Stimulated activated naive CD8-positive, alpha-beta T cell treated with anti-CD3 and anti-CD28 coated beads, Interleukin-15, amount 100 ng/mL, for 72 hours (primary cell): ENCODE data around the gene DPPA2.
A peak's percentile ranks its signal among the peaks of the same experiment; 100 is the strongest.

Experiments used
- ATAC-seq: fragments of 150-1000 bp; cut with Tn5 transposase; 2 replicates; pipeline ENCODE4 v1.10.0; 2021; ENCODE audit warnings: mild to moderate bottlenecking, moderate library complexity
- DNase-seq, 2 donors: peaks; one replicate each; pipeline ENCODE4 v3.0.0; 2021 to 2022
- H3K27ac Mint-ChIP-seq, 2 donors: one replicate each; pipeline ENCODE4 v1.8.0; 2022; ENCODE audit warnings: mild to moderate bottlenecking in 2 of 2, mixed read lengths in 2 of 2, moderate library complexity in 2 of 2
- H3K27me3 Mint-ChIP-seq: one replicate; pipeline ENCODE4 v1.8.0; 2022; ENCODE audit warnings: mixed read lengths
- H3K4me1 Mint-ChIP-seq: one replicate; pipeline ENCODE4 v1.8.0; 2022; ENCODE audit warnings: mild to moderate bottlenecking, mixed read lengths
- H3K4me3 Mint-ChIP-seq, 2 donors: one replicate each; pipeline ENCODE4 v1.8.0; 2022; ENCODE audit warnings: mild to moderate bottlenecking in 2 of 2, mixed read lengths in 2 of 2, moderate library complexity in 1 of 2
- H3K9me3 Mint-ChIP-seq, 2 donors: one replicate each; pipeline ENCODE4 v1.8.0; 2022; ENCODE audit warnings: mixed read lengths in 2 of 2

The DPPA2 gene

GRCh38 chr3:109257269-109257668 lies 59.0 kb downstream of the DPPA2 start:
- no peaks in the 10 kb centered on the region for H3K9me3 Mint-ChIP-seq
- no peak for DNase-seq

GRCh38 chr3:109254770-109255169 lies 61.5 kb downstream of the DPPA2 start:
- no peak overlapping the region for H3K27ac Mint-ChIP-seq
- H3K4me3 Mint-ChIP-seq: no peak overlapping the region
- DNase-seq (no peak), ATAC-seq (no peak)
- H3K9me3 Mint-ChIP-seq: no peaks in the 10 kb centered on the region
- H3K4me1 Mint-ChIP-seq: no peaks in the 10 kb centered on the region
- H3K27me3 Mint-ChIP-seq: no peaks in the 10 kb centered on the region

More at GRCh38 chr3:109257269-109257668, 59.0 kb downstream of the DPPA2 start:
- Mint-ChIP-seq H3K4me1 (no peaks in the 10 kb centered on the region), H3K4me3 (no peak overlapping the region), H3K27me3 (no peaks in the 10 kb centered on the region), H3K27ac (no peak overlapping the region)
- ATAC-seq: no peak

GRCh38 chr3:109252641-109253040 lies 63.7 kb downstream of the DPPA2 start:
- Mint-ChIP-seq H3K4me1 (no peaks in the 10 kb centered on the region), H3K27me3 (no peaks in the 10 kb centered on the region), H3K9me3 (no peaks in the 10 kb centered on the region), H3K4me3 (no peak overlapping the region), H3K27ac (peak overlapping the region in 1 of 2 donors; percentile 15)
- ATAC-seq (no peak), DNase-seq (no peak)
